ENCODE data around the gene HOXD12.
A peak's percentile ranks its signal among the peaks of the same experiment; 100 is the strongest.

Gene HOXD12

DNA sequence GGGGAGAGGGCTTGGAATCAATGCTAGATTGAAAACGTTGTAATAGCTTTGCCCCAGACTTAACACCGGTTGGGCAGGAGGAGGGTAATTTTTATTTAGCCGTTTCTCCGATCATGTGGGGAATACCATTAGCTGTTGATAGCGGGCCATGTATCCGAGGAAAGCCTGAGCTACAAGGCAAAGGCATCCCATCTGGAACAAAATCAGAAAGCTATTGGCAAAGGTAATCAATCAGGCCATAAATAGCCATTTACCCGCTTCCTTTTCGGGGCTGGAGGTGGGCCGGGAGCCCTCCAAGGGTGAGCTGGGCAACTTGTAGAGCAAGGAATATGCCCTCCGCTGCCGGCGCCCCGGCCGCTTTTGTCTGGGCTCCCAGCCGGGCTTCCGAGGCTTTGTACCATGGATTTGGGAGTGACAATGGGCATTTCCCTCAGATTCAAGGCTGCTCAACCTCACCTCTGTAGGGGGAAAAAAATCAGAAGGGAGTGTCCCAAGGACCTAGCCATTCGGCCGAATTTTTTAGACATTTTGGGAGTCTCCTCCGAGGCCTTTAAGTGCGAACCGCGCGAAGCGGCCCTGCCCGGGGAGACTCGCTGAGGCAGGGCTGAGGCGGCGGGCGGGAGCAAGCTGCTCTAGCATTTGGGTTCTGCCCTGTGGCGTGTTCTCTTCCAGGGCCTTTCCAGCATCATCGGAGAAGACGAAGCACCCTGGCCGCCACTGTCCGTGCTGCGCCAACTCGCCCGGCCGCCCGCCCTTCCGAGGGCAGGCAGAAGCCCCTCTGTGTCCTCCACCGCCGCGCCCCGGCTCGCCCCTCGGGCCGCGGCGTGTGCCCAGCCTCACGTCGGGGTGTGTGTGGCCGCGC, 21.8 kb downstream of the HOXD12 start:
- DNase-seq: peak; percentile 75

DNA sequence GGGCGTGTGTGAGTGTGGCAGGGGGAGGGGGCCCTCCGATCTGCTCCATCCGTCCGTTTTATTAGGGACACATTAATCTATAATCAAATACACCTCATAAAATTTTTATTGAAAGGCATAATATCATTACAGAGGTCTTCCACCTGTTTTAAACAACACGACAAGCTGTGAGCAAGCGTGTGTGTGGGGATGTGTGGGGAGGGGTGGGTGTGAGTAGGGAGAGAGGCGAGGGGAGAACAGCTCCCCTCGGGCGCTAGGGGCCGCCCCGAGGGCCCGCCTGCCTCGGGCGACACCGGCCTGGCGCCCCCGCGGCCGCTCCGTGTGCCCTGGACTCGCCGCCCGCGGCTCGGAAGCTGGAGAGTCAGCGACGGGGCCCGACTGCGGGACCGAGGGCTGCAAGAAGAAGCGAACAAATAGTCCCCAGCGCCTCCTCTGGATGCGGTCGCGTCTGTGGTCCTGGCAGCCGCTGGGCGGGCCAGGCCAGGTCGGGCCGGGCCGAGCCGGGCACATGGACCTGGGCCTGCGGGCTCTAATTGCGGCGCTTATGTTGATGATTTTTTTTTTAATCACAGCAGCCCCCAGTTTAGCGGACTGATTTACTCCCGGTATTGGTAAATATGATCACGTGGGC, 22.6 kb downstream of the HOXD12 start:
- peak; percentile 92 for DNase-seq

DNA sequence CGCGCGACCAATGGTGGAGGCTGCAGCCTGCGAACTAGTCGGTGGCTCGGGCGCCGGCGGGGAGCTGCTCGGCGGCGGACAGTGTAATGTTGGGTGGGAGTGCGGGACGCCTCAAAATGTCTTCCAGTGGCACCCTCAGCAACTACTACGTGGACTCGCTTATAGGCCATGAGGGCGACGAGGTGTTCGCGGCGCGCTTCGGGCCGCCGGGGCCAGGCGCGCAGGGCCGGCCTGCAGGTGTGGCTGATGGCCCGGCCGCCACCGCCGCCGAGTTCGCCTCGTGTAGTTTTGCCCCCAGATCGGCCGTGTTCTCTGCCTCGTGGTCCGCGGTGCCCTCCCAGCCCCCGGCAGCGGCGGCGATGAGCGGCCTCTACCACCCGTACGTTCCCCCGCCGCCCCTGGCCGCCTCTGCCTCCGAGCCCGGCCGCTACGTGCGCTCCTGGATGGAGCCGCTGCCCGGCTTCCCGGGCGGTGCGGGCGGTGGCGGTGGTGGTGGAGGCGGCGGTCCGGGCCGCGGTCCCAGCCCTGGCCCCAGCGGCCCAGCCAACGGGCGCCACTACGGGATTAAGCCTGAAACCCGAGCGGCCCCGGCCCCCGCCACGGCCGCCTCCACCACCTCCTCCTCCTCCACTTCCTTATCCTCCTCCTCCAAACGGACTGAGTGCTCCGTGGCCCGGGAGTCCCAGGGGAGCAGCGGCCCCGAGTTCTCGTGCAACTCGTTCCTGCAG, 23.3 kb downstream of the HOXD12 start, which contains the start of gene HOXD9:
HOXD9 (plus strand) TSS at position 37 of the 728 bp plus-strand sequence; CDS start at position 87, 50 bp downstream.
- DNase-seq: no peak

DNA sequence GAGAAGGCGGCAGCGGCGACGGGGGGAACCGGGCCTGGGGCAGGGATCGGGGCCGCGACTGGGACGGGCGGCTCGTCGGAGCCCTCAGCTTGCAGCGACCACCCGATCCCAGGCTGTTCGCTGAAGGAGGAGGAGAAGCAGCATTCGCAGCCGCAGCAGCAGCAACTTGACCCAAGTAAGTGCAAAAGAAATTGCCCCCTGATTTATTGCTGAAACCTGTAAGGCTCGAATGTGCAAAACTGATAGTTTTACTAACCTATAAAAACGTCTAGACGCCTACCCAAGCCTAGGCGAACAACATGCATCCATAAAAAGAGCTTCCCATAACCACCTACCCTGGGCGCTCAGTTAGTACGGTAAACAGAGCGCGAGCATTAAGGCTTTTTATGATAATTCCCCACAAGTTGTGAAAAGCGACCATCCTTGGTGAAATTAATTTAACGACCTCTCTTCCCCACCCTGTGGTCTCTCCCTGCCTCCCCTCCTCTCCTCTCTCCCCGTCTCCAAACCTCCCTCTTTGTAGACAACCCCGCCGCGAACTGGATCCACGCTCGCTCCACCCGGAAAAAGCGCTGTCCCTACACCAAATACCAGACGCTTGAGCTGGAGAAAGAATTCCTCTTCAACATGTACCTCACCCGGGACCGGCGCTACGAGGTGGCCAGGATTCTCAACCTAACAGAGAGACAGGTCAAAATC, 24.0 kb downstream of the HOXD12 start:
- DNase-seq: no peak

DNA sequence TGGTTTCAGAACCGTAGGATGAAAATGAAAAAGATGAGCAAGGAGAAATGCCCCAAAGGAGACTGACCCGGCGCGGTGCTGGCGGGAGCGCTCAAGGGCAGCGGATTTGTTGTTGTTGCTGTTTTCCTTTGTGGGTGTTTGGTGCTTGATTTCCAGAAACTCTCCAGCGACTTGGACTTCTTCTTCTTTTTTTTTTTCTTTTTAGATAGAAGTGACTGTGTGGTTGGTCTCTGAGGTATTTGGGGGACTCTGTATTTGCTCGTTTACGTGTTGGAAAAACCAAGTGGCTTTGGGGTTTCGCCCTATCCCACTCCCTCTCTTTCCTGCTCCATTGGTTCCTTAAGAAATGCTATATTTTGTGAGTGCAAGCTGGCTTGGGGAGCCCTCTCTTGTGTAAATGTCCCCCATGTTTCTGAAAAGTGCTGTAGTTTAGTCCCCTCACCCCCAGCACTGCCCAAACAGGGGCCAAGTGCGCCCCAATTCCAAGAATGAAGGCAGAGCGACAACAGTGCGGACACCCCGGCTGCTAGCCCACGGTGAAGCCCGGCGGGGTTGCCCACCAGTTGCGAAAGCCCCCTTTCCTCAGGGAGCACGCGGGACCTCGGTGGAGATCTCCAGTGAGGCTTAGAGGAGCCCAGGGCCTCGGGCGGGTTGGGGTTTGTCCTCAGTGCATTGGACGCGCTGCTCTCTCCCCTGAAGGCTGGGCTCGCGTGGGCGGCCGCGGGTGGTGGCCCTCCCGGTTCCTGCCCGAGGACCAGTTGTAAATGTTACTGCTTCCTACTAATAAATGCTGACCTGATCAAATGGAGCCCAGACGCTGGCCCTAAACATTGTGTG, 24.7 kb downstream of the HOXD12 start:
- no peak for DNase-seq

DNA sequence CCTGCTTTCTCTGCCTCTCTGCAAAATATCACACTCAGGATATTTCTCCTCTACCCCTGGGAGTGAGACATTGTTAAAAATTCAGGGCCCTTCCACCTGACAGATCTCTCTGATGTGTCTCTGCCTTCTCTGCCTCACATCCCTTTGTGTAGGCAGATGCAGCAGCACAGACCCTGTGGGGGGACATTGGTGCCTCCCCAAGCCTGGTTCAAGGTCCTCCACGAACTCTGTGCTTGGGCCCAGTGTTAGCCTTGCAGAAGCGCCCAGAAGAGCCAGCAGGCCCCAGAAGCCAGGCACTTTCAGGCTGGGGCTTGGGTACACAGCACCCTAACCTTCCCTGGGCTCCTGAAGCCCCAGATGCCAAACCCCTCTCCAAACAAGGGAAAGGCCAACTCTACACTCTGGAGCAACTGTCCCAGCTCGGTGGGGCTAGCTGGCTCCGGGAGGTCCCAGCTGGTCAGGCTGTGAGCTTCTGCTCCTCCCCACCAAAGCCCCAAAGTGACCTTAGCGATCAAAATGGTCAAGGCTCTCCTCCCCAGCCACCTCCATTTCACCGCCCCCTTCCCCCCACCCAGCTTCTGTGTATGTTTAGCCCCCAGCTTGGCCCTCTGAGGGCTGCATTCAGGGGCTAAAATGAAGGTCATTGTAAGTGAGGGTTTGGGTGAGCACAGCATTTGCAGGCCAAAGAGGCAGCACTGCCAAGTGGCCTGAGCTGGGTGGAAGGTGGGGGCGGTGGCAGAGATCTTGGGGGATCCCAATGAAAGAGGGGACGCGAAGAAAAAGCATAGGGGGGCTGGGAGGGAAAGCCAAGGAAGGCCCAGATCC, 25.6 kb downstream of the HOXD12 start:
- no peak for DNase-seq

DNA sequence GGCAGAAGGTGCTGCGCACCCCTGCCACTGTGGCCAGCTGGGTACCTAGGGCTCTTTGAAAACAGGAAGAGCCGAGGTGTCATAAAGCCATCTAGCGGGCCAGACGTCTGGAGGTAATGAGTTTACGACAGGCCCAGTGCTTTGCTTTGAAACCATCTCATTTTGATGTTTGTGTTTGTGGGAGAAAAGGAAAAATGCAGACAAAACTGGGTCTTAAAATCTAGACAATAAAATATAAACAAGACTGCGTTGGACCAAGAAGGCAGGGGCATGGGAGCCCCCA, 26.1 kb downstream of the HOXD12 start:
- no peak for DNase-seq

DNA sequence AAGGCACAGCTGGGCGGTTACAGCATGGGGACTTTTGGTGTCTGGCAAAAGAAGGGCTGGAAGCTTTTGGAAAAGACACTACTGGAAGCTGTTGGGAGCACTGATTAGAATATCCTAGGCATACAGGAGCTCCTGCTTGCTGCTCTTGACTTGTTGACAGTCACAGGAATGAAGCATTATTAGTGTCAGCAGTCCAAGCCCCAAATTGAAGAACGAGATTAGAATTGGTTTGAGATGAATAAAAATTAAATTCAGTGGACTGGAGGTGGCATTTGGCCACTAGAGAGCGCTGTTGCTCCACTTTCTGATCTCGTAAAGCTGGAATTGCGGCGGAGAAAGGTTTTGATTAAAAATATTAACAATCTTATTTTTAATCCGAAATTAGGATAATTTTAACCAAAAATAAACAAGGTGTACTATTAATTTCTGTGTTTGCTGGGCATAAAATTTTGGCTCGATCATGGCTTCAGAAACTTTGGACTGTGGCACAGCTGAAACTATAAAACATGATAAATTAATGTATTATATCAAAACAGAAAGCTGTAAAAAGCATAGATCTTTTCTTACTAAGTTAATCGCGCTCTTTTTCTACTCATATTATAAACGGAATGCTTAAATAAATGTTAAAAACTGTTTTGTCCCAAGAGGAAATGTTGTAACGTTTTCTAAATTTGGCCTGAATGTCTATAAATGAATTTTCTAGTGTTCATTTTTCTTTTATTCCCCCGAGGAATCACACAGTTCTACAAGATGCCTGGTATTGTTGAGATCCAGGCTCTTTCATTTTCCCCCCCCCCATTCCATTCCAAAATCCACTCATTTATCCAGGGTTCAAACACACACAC, 27.6 kb downstream of the HOXD12 start:
- DNase-seq: peak; percentile 85

DNA sequence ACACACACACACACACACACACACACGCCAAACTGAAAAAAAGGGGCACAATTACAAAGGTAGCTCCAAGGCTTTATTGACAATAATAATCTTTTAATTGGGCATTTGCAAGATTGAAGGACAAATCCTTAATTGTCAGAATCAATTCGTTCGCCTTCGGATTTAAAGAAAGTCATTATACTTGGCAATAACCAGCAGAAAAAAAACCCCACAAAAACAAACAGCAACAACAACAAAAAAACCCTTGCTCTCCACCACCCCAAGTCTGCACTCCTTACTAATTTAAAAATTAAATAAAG, 28.1 kb downstream of the HOXD12 start:
- no peak for DNase-seq

DNA sequence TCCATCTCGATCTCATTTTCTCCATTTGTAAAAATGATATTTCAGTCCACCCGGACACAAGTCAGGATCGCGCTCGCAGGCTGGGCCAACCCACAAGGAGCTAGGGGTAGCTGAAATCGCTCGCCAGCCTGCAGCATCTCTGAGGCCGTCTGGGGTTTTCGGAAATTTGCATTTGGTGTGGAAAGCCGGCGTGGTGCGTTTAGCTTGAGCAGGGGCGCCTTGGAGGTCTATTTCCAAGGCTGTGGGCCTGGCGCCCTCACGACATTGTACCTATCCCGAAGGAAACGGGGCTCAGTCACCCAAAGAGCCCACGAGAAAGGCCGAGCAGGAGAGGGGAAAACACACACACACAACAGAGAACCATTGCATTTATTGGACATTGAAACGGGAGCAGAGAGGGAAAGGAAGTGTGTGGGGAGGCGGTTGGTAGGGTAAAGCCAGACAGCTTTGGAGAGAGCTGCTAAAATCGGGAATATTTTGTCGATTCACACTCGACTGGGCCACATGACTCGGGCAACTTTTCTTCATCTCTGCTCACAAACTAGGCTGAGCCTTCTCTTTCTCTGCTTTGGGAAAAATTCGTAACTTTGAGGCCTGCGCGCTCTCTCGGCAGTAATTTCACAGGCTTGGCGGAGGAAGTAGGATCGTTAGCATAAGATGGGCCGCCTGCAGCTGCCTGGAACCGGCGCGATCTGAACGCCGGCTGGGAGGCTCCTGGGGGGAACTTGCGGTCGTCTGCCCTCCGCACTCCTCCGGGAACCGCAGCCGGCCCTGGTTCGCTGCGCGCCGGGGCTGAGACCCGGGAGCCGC, 28.8 kb downstream of the HOXD12 start:
- DNase-seq: peak; percentile 80

DNA sequence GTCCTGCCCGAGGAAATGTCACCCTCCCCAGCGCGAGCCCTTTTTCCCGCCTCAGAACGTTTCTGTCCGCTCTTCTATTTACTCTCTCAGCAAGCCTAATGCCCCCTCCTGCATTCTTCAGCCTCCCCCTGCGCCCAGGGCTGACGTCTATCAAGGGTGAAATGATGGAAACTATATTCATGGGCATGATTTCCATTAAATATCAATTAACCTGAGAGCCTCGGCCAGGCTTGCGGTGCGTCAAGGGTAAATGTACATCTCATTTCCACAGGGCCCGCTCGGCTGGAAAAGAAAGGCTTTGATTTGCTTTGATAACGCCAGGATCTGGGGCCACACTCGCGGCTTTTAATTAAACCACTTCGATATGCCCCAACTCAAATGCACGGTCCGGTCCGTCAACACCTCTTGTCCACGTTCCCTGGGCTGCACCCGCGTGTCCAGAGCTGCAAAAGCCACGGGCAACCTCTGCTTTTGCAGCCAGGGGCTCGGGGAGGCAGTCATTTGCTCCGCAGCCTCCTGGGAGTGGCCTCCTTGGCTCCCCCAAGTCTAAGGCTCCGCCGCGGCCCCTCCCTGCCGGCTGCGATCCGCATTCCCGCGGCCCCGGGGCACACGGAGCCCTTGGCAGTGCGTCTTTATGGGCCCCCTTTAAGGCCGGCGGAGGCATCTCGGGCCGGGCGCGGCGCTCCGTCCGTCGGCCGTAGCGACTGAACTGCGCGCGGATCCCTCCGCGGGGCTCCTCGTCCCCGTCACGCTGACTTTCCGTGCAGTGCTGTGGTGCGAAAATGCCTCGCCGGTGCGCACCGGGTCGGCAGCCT, 29.6 kb downstream of the HOXD12 start, which contains the start of gene HOXD8:
HOXD8 (plus strand) TSS at position 724 of the 815 bp plus-strand sequence. CDS start 662 bp downstream, outside the sequence.
- peak; percentile 86 for DNase-seq

DNA sequence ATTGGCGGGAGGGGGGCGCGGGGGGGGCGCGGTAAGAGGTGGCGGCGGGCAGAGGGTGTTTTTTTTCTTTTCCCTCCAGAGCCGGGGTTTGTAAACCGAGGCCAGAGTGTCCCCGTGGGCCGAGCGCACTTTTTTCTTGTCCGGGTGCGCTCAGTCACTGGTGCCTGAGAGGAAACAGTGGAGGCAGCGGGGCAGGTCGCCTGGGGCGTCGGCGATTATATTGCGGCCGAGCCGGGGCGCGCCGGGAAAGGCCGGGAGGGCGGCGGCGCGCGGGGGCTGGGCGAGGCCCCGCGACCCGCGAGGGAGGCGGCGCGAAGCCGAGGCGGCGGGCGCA, 30.2 kb downstream of the HOXD12 start:
- DNase-seq: no peak

DNA sequence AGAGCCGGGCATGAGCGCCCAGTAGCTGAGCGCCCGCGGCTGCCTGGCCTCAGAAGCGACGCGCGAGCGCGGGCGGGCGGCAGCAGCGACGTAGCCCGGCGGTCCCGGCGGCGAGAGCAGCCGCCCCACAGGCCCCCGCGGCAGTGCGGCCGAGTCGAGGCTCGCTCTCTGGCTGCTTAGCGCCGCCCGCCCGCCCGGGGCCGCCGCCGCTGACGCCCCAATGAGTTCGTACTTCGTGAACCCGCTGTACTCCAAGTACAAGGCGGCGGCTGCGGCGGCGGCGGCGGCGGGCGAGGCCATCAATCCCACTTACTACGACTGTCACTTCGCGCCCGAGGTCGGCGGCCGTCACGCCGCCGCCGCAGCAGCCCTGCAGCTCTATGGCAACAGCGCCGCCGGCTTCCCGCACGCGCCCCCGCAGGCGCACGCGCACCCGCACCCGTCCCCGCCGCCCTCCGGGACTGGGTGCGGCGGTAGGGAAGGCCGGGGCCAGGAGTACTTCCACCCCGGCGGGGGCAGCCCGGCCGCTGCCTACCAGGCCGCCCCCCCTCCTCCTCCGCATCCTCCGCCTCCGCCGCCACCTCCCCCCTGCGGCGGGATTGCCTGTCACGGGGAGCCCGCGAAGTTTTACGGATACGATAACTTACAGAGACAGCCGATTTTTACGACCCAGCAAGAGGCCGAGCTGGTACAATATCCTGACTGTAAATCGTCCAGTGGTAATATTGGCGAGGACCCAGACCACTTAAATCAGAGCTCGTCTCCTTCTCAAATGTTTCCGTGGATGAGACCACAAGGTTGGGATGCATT, 30.8 kb downstream of the HOXD12 start:
- peak; percentile 68 for DNase-seq

DNA sequence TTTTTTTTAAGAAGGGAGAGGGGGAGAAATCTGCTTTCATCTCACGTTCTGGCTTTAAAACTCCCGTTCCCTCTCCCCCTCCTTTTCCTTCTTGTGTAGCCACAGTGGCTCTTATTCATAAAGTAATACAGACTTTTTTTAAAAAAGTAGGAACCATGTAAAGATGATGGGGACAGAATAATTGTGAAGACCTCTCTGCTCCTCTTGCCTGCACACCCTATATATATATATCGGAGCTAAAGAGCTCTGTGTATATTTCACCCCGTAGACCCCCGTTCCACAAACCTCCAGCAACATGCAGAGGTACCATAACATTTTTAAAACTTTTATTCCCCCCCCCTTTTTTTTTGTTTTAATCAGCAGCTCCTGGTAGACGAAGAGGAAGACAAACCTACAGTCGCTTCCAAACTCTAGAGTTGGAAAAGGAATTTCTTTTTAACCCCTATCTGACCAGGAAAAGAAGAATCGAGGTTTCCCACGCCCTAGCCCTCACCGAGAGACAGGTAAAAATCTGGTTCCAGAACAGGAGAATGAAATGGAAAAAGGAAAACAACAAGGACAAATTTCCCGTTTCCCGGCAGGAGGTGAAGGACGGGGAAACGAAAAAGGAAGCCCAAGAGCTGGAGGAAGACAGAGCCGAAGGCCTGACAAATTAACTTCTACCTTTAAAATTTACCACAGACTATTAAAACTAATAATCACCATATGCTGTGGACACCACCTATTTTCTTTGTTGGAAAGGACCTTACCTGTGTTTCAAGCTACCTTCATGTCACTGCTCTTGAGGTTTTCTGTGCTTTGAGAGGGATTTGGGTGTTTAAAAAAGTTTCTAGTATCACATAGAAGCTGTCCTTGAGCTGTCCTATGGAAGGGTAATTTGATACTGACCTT, 31.6 kb downstream of the HOXD12 start:
- no peak for DNase-seq

DNA sequence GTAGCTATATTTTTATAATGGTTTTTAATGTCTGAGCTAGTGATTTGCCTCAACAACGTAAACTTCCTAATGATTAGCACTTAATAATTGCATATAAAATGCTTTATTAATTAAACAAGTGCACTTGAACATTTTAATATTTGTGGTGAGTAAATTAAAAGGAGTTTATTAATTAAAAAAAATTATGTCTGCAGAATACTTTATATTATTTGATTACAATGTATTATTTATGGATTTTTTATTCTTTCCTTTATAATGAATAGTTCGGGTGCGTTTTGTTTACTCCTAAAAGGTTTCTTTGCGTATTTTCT, 32.2 kb downstream of the HOXD12 start:
- no peak for DNase-seq

DNA sequence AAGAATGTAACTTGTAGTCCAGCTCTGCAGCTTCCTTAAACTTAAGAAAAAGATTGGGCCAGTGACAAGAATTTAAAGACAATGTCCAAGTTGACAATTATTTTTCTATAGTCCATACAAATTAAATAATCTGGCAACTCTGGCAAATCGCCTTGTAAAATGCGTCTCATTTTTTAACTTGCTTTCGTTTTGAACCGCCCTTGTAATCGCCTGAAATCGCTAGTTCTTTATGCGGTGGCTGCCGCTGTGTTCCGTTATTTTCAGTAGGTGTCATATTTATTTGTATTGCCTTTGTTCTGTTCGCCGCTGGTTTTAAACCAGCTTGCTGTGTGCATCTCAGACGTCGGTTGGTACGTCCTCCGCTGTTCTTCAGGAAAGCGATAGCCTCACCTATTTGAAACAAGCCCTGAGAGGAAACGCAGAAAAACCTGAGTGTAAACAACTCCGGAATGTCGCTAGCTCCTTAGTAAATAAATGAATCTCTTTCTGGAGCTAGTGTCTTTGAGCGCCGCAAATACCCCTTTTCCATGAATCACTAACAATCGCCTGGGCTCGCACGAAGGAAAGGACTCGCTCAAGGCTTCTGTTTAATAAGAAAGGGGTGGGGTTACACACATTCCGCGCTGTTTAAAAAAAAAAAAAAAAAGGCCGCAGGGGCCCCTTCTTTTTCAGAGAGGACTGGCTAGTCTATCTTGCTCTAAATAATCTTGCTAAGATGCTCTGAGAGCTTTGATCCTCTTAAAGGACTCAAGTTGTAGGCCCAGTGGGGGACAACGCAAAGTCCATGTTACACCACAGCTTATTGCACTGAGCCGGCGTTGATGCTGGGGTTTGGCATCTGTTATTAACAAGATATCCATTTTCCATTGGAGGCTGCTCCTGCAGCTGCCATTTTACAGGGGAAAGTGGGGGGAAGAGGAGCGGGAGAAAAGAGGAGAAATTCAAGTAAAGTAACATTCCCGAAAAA, 32.9 kb downstream of the HOXD12 start:
- peak; percentile 72 for DNase-seq
